ENCODE measurements around the gene MED26.

MED26 gene

DNA sequence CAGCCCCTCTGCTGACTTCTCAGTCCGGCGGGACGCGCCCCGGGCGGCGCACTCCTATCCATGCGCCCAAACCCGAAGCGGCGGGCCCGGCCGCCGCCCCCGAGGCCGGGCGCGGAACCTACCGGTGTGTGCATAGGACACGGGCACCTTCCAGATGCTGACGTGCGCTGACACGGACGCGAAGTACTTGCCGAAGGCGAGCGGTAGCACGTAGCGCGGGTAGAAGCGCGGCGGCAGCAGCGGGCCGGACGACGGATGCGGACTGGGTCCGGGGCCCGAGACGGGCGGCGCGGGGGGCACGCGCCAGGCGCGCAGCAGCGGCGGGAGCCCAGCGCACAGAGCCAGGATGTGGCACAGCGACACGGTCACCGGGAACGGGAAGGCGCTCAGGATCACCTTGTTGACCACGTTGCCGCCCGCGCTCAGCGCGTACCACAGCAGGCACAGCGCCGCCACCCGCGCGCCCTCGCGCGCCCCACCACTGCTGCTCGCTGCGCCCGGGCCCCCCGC is 56.1 kb downstream of the MED26 start (continued):
- TF ChIP-seq ZBTB8A (tag by site-specific recombination; IDR thresholded peaks at IDR 0.05) (peak; percentile 39), ZFP3 (tag by site-specific recombination; IDR thresholded peaks at IDR 0.05; ENCODE audit: low read depth) (peak; percentile 95), ZNF311 (tag by site-specific recombination; IDR thresholded peaks at IDR 0.05; ENCODE audit: borderline replicate concordance) (no peak), ZNF37A (tag by site-specific recombination; IDR thresholded peaks at IDR 0.05) (no peak), ZNF239 (tag by site-specific recombination; IDR thresholded peaks at IDR 0.05) (no peak), ZNF677 (tag by site-specific recombination; IDR thresholded peaks at IDR 0.05) (peak; percentile 58; the same call in 1 of the 2 replicates), ZNF2 (tag by site-specific recombination; IDR thresholded peaks at IDR 0.05) (no peak), HOXD13 (CRISPR knock-in tag; IDR thresholded peaks at IDR 0.05; ENCODE audit: borderline replicate concordance) (0 out of 2 replicates have a peak, but pooled peaks have one; percentile 15), ZNF660 (tag by site-specific recombination; IDR thresholded peaks at IDR 0.05) (0 out of 2 replicates have a peak, but pooled peaks have one; percentile 19)
- TF ChIP-seq, protein P1, sequence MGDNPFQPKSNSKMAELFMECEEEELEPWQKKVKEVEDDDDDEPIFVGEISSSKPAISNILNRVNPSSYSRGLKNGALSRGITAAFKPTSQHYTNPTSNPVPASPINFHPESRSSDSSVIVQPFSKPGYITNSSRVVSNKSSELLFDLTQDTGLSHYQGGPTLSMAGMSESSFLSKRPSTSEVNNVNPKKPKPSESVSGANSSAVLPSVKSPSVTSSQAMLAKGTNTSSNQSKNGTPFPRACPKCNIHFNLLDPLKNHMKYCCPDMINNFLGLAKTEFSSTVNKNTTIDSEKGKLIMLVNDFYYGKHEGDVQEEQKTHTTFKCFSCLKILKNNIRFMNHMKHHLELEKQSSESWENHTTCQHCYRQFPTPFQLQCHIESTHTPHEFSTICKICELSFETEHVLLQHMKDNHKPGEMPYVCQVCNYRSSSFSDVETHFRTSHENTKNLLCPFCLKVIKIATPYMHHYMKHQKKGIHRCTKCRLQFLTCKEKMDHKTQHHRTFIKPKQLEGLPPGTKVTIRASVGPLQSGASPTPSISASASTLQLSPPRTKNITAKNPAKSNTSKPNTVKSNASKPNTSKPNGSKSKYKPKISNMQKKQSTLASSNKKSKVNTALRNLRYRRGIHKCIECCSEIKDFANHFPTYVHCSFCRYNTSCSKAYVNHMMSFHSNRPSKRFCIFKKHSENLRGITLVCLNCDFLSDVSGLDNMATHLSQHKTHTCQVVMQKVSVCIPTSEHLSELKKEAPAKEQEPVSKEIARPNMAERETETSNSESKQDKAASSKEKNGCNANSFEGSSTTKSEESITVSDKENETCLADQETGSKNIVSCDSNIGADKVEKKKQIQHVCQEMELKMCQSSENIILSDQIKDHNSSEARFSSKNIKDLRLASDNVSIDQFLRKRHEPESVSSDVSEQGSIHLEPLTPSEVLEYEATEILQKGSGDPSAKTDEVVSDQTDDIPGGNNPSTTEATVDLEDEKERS (tag by site-specific recombination; IDR thresholded peaks at IDR 0.05): no peak

DNA sequence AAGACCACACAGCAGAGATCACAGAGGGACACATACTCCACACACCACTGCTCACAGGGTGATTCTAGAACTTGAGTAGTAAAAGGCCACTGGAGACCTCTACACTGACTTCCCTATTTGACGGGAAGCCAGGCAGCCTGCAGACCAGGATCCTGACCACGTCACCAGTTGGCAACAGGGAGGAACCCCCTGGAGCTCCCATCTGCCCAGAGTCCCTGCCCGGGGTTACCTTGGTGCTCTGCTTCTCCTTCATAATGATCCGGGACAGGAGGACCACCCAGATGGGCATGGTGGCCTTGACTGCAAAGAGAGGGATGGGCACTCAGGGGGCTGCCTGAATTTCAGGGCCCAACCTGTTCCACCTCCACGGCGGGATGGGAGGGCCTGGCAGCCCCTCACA is 56.7 kb downstream of the MED26 start:
- H3K9me3 ChIP-seq (ENCODE audit: control insufficient read depth, insufficient read depth, low read depth, low read length): no peaks in the 10 kb centered on the region
- no peak overlapping the region; the same call in 1 of the 2 replicates for H3K27ac ChIP-seq (ENCODE audit: extremely low read depth, low read depth, low read length)
- H3K4me3 ChIP-seq (ENCODE audit: low read depth, low read length): peak overlapping the region; percentile 82
- H3K4me1 ChIP-seq (ENCODE audit: control insufficient read depth, insufficient read depth, low read length): peaks cover 2% of the 10 kb centered on the region; the same call in 1 of the 2 replicates
- ChIA-PET CTCF (no interaction called here), POLR2A (no interaction called here)
- H3K36me3 ChIP-seq (ENCODE audit: control insufficient read depth in 2 of 2, insufficient read depth in 1 of 2, low read length in 2 of 2): peaks cover 8 to 53% of the 10 kb centered on the region in 2 experiments; a peak in 2 of 3 replicates
- no peak for TF ChIP-seq ZNF747 (tag by site-specific recombination; IDR thresholded peaks at IDR 0.05)
- TF ChIP-seq ZNF146 (tag by site-specific recombination; IDR thresholded peaks at IDR 0.05): no peak
- TF ChIP-seq, protein P2, sequence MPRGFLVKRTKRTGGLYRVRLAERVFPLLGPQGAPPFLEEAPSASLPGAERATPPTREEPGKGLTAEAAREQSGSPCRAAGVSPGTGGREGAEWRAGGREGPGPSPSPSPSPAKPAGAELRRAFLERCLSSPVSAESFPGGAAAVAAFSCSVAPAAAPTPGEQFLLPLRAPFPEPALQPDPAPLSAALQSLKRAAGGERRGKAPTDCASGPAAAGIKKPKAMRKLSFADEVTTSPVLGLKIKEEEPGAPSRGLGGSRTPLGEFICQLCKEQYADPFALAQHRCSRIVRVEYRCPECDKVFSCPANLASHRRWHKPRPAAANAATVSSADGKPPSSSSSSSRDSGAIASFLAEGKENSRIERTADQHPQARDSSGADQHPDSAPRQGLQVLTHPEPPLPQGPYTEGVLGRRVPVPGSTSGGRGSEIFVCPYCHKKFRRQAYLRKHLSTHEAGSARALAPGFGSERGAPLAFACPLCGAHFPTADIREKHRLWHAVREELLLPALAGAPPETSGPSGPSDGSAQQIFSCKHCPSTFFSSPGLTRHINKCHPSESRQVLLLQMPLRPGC (tag by site-specific recombination; IDR thresholded peaks at IDR 0.05): no peak
- TF ChIP-seq, protein P3, sequence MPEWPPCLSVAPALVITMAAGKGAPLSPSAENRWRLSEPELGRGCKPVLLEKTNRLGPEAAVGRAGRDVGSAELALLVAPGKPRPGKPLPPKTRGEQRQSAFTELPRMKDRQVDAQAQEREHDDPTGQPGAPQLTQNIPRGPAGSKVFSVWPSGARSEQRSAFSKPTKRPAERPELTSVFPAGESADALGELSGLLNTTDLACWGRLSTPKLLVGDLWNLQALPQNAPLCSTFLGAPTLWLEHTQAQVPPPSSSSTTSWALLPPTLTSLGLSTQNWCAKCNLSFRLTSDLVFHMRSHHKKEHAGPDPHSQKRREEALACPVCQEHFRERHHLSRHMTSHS (tag by site-specific recombination; IDR thresholded peaks at IDR 0.05): no peak
- TF ChIP-seq ZNF335 (tag by site-specific recombination; conservative IDR thresholded peaks at IDR 0.05): peak; percentile 26; the same call in 1 of the 2 replicates
- TF ChIP-seq RBAK (tag by site-specific recombination; IDR thresholded peaks at IDR 0.05): no peak
- TF ChIP-seq ZNF791 (tag by site-specific recombination; IDR thresholded peaks at IDR 0.05): no peak
- 0 out of 2 replicates have a peak, but pooled peaks have one; percentile 25 for TF ChIP-seq ZNF629 (tag by site-specific recombination; IDR thresholded peaks at IDR 0.05)
- TF ChIP-seq ZNF621 (tag by site-specific recombination; IDR thresholded peaks at IDR 0.05): no peak
- TF ChIP-seq, protein P4, sequence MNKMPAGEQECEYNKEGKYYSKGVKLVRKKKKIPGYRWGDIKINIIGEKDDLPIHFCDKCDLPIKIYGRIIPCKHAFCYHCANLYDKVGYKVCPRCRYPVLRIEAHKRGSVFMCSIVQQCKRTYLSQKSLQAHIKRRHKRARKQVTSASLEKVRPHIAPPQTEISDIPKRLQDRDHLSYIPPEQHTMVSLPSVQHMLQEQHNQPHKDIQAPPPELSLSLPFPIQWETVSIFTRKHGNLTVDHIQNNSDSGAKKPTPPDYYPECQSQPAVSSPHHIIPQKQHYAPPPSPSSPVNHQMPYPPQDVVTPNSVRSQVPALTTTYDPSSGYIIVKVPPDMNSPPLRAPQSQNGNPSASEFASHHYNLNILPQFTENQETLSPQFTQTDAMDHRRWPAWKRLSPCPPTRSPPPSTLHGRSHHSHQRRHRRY (tag by site-specific recombination; IDR thresholded peaks at IDR 0.05): no peak
- no peak for TF ChIP-seq ZNF404 (tag by site-specific recombination; IDR thresholded peaks at IDR 0.05)
- no peak for TF ChIP-seq ZNF324 (tag by site-specific recombination; IDR thresholded peaks at IDR 0.05)
- peak; percentile 89 for TF ChIP-seq ZIC2 (tag by site-specific recombination; IDR thresholded peaks at IDR 0.05)
- TF ChIP-seq ZNF112 (tag by site-specific recombination; IDR thresholded peaks at IDR 0.05): no peak
- no peak for TF ChIP-seq ZNF416 (tag by site-specific recombination; IDR thresholded peaks at IDR 0.05)
- no peak for TF ChIP-seq REPIN1 (tag by site-specific recombination; IDR thresholded peaks at IDR 0.05; ENCODE audit: low read depth)
- no peak for TF ChIP-seq KLF10 (tag by site-specific recombination; IDR thresholded peaks at IDR 0.05)
- TF ChIP-seq ZBTB21 (tag by site-specific recombination; IDR thresholded peaks at IDR 0.05): no peak
- no peak for TF ChIP-seq SP7 (tag by site-specific recombination; IDR thresholded peaks at IDR 0.05)
- TF ChIP-seq ZNF223 (tag by site-specific recombination; IDR thresholded peaks at IDR 0.05): no peak
- TF ChIP-seq ZNF248 (tag by site-specific recombination; IDR thresholded peaks at IDR 0.05): no peak
- no peak for TF ChIP-seq OSR2 (tag by site-specific recombination; IDR thresholded peaks at IDR 0.05)
- no peak for TF ChIP-seq ZNF670 (tag by site-specific recombination; IDR thresholded peaks at IDR 0.05; ENCODE audit: low read depth)
- TF ChIP-seq KLF1 (tag by site-specific recombination; IDR thresholded peaks at IDR 0.05): no peak
- peak; percentile 53; the same call in 1 of the 2 replicates for TF ChIP-seq ZNF600 (tag by site-specific recombination; IDR thresholded peaks at IDR 0.05)

Measured in HEK293 (cell line).